Fibroblast of lung (primary cell): ENCODE data around the gene LINGO3. TPM values are rescaled to one million over a fixed set of nuclear protein-coding genes. Genes with fewer than 3 reads are reported as not detected.
A peak's percentile ranks its signal among the peaks of the same experiment; 100 is the strongest.
"Not testable (repeated sequence)": the region's sequence is repeated elsewhere in the genome, so short reads cannot be mapped to it uniquely, and the experiment has no call there.

Experiments
- DNase-seq, 2 donors: peaks; one replicate each; pipeline versions ENCODE4 v3.0.0 to v3.0.0-alpha.2; 2010; ENCODE audit warnings: low read depth in 2 of 2
- H2AFZ ChIP-seq: 2 replicates; pipeline ENCODE4 v1.5.1; 2012; ENCODE audit warnings: low read length, control low read depth, inconsistent platforms
- H3K27ac ChIP-seq: 2 replicates; pipeline ENCODE4 v1.5.1; 2011; ENCODE audit warnings: low read length, control low read depth; ENCODE audit not compliant: insufficient read depth
- H3K27me3 ChIP-seq: 2 replicates; pipeline ENCODE4 v1.5.1; 2011; ENCODE audit warnings: mild to moderate bottlenecking, low read length; ENCODE audit not compliant: control insufficient read depth, insufficient read depth
- H3K36me3 ChIP-seq: 2 replicates; pipeline ENCODE4 v1.5.1; 2011; ENCODE audit warnings: low read length; ENCODE audit not compliant: control insufficient read depth, insufficient read depth
- H3K4me1 ChIP-seq: 2 replicates; pipeline ENCODE4 v1.5.1; 2011; ENCODE audit warnings: low read length; ENCODE audit not compliant: control insufficient read depth, insufficient read depth; ENCODE audit errors: extremely low read depth
- H3K4me2 ChIP-seq: 2 replicates; pipeline ENCODE4 v1.5.1; 2011; ENCODE audit warnings: low read length, control low read depth; ENCODE audit not compliant: insufficient read depth; ENCODE audit errors: extremely low read depth
- H3K4me3 ChIP-seq, 4 experiments: fragments of 200-600 bp in 1 of 4; sonication (generic) in 1 of 4; replicated peaks in 1 of 4; 2 replicates each; pipeline ENCODE4 v1.5.1; 2011 to 2016; ENCODE audit warnings: low read length in 4 of 4, low read depth in 3 of 4, mild to moderate bottlenecking in 3 of 4, control low read depth in 2 of 4, inconsistent platforms in 1 of 4, mixed read lengths in 1 of 4; ENCODE audit not compliant: insufficient read depth in 1 of 4; ENCODE audit errors: control extremely low read depth in 1 of 4
- H3K79me2 ChIP-seq: 2 replicates; pipeline ENCODE4 v1.5.1; 2012; ENCODE audit warnings: mild to moderate bottlenecking, low read length, inconsistent platforms; ENCODE audit not compliant: control insufficient read depth, insufficient read depth
- H3K9ac ChIP-seq: 2 replicates; pipeline ENCODE4 v1.5.1; 2011; ENCODE audit warnings: mild to moderate bottlenecking, low read length, control low read depth; ENCODE audit not compliant: insufficient read depth
- H3K9me3 ChIP-seq: 2 replicates; pipeline ENCODE4 v1.5.1; 2012; ENCODE audit warnings: low read depth, low read length; ENCODE audit not compliant: control insufficient read depth, insufficient read depth
- H4K20me1 ChIP-seq: 2 replicates; pipeline ENCODE4 v1.5.1; 2011; ENCODE audit warnings: low read length; ENCODE audit not compliant: control insufficient read depth, insufficient read depth; ENCODE audit errors: extremely low read depth
- EZH2 ChIP-seq: IDR thresholded peaks from 2 replicates; pipeline ENCODE4 v1.5.1; 2012; ENCODE audit warnings: low read length, control low read depth, mild to moderate bottlenecking; ENCODE audit errors: missing control alignments
- polyA plus RNA-seq, 2 donors: library from polyadenylated mRNA; depleted of rRNA in 1 of 2; stranded (reverse) in 1 of 2; unstranded in 1 of 2; fragments of >200 nt; gene quantifications; 2 replicates each; pipeline ENCODE4 v1.2.1, GENCODE V29; 2011 to 2012; ENCODE audit warnings: missing spikeins in 1 of 2
- total RNA-seq: library from RNA; depleted of rRNA; stranded (reverse); fragments of >200 nt; gene quantifications from 2 replicates; pipeline ENCODE4 v1.2.1, GENCODE V29; 2014
- TF ChIP-seq, protein P1 (sequence below), 2 donors: IDR thresholded peaks in 1 of 2; conservative IDR thresholded peaks in 1 of 2; 1 replicate in 1 of 2; 2 replicates in 1 of 2; pipeline ENCODE4 v1.5.1; 2011 to 2012; ENCODE audit warnings: low read length in 2 of 2, control low read depth in 1 of 2, inconsistent platforms in 1 of 2, low read depth in 1 of 2, mild to moderate bottlenecking in 1 of 2

The LINGO3 gene
- total and polyA plus RNA-seq, 2 donors (not counting 1 experiment from before 2014, with no cell fraction given), result not detected

DNA sequence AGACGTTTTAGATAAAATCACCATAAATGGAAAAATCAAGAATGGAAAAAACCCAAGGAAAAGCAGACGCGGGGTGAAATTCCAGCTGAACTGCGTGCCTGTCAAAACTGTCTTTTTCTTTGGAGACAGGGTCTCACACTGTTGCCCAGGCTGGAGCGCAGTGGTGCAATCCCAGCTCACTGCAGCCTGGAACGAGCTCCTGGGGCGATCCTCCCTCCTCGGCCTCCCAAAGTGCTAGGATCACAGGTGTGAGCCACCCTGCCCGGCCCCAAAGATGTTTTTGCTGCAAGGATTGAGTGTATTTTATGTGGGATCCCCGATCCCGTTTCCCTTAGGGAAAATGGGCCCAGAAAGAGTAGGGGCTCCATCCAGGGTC, 25.1 kb downstream of the LINGO3 start:
- no peak for DNase-seq
- TF ChIP-seq, protein P1, sequence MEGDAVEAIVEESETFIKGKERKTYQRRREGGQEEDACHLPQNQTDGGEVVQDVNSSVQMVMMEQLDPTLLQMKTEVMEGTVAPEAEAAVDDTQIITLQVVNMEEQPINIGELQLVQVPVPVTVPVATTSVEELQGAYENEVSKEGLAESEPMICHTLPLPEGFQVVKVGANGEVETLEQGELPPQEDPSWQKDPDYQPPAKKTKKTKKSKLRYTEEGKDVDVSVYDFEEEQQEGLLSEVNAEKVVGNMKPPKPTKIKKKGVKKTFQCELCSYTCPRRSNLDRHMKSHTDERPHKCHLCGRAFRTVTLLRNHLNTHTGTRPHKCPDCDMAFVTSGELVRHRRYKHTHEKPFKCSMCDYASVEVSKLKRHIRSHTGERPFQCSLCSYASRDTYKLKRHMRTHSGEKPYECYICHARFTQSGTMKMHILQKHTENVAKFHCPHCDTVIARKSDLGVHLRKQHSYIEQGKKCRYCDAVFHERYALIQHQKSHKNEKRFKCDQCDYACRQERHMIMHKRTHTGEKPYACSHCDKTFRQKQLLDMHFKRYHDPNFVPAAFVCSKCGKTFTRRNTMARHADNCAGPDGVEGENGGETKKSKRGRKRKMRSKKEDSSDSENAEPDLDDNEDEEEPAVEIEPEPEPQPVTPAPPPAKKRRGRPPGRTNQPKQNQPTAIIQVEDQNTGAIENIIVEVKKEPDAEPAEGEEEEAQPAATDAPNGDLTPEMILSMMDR (conservative IDR thresholded peaks at IDR 0.05 in 1 of 2, IDR thresholded peaks at IDR 0.05 in 1 of 2; ENCODE audit: low read depth in 1 of 2, low read length in 2 of 2), result no peak
- TF ChIP-seq EZH2, result no peak
- no peaks in the 10 kb centered on the region for H3K27me3 ChIP-seq
- H3K36me3 ChIP-seq, result no peaks in the 10 kb centered on the region
- H3K4me2 ChIP-seq, result peak overlapping the region; percentile 38
- H4K20me1 ChIP-seq, result no peaks in the 10 kb centered on the region
- no peaks in the 10 kb centered on the region for H3K9me3 ChIP-seq
- no peak overlapping the region for H3K27ac ChIP-seq
- no peak overlapping the region for H2AFZ ChIP-seq
- H3K4me3 ChIP-seq, result no peak overlapping the region
- H3K4me1 ChIP-seq, result no peaks in the 10 kb centered on the region
- H3K79me2 ChIP-seq, result no peaks in the 10 kb centered on the region
- no peak overlapping the region for H3K9ac ChIP-seq

DNA sequence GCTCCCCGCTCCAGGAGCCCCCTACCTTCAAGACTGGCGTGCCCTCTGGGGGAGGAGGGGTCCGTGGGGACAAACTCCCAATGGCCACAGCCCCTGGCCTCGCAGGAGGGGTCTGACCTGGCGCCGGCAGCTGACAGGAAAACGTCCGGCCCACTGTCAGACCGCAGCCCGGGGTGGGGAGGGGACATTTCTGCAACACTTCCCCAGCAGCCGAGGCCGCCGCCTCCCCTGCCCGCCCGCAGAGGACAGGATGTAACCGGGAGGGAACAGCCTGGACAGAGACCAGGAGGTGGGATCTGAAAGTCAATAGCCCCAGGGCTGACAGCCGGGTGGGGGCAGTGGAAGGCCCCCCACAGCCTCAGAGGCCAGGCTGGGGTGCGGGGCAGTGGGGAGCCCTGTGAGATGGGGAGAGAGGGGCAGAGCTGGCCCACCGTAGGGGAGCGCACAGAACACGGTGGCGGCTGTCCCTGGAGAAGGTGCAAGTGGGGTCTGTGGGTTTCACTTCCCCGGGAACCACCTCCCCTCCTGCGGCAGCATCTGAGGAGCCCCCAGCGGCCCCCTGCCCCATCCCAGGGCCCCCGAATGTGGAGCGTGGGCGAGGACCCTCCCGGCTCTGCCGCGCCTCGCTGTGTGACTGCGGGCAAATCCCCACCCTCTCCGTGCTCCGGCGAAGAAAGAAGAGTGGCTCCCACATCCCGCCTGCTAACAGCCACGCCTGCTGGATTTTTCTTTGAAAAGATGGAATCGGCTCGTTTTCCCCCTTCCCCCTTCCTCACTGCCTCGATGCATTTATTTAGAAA, 25.7 kb downstream of the LINGO3 start, which contains the start of gene PEAK3:
PEAK3 (minus strand) TSS at position 114 of the 800 bp plus-strand sequence. CDS start 1,244 bp downstream, outside the sequence.
- H3K4me3 ChIP-seq, result peak within 1 kb of the TSS in 2 of 4 experiments; percentile 33 to 45

DNA sequence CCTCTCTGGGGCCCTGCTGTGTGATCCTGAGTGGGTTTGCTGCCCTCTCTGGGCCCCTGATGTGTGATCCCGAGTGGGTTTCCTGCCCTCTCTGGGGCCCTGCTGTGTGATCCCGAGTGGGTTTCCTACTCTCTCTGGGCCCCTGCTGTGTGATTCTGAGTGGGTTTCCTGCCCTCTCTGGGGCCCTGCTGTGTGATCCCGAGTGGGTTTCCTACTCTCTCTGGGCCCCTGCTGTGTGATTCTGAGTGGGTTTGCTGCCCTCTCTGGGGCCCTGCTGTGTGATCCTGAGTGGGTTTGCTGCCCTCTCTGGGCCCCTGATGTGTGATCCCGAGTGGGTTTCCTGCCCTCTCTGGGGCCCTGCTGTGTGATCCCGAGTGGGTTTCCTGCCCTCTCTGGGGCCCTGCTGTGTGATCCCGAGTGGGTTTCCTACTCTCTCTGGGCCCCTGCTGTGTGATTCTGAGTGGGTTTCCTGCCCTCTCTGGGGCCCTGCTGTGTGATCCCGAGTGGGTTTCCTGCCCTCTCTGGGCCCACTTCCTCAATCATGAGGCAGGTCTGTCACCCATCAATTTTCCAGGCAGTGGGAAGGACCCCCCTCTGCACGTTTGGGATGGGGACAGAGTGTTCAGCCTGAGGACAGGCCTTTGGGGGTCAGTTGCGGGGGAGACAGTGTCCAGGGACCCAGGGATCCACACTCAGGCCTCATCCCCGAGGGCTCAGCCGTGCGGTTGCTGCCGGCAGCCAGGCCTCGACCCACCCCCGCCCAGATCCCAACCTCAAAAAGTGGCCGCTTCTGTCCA, 26.5 kb downstream of the LINGO3 start:
- DNase-seq, H3K27me3 ChIP-seq, H3K27ac ChIP-seq, H3K36me3 ChIP-seq, H2AFZ ChIP-seq, H3K9me3 ChIP-seq, H3K79me2 ChIP-seq, H3K9ac ChIP-seq, H3K4me1 ChIP-seq, H4K20me1 ChIP-seq: not testable (repeated sequence)
- Histone ChIP-seq H3K4me3 (peak overlapping the region in 1 of 4 experiments; percentile 33), H3K4me2 (peak overlapping the region; percentile 44)

More for the DNA sequence above, 25.7 kb downstream of the LINGO3 start, which contains the start of gene PEAK3:
- Histone ChIP-seq H3K9me3 (no peaks in the 10 kb centered on the region), H3K4me2 (peak within 1 kb of the TSS; percentile 44), H4K20me1 (no peaks in the 10 kb centered on the region), H3K36me3 (no peaks in the 10 kb centered on the region), H3K27ac (no peak within 1 kb of the TSS), H3K27me3 (no peaks in the 10 kb centered on the region), H2AFZ (no peak within 1 kb of the TSS), H3K4me1 (no peaks in the 10 kb centered on the region), H3K9ac (no peak within 1 kb of the TSS), H3K79me2 (no peaks in the 10 kb centered on the region)
- DNase-seq, result peak; percentile 39 to 57
- TF ChIP-seq, protein P1 (conservative IDR thresholded peaks at IDR 0.05 in 1 of 2, IDR thresholded peaks at IDR 0.05 in 1 of 2; ENCODE audit: low read depth in 1 of 2, low read length in 2 of 2), result no peak
- no peak for TF ChIP-seq EZH2
